AG10803 (cell line): ENCODE data around the gene ZNF143.

Experiments
- DNase-seq: peaks from one replicate; pipeline ENCODE4 v3.0.0; 2010; ENCODE audit warnings: low read depth
- H3K4me3 ChIP-seq: 2 replicates; pipeline ENCODE4 v1.5.1; 2011; ENCODE audit warnings: mild to moderate bottlenecking, low read length, control low read depth
- CTCF ChIP-seq: conservative IDR thresholded peaks from 2 replicates; pipeline ENCODE4 v1.5.1; 2011; ENCODE audit warnings: mild to moderate bottlenecking, low read length, control low read depth, inconsistent platforms

ZNF143 gene

GRCh38 chr11:9459667-9460321 lies 1.0 kb upstream of the ZNF143 start:
- no peak; the same call in 1 of the 2 replicates for TF ChIP-seq CTCF
- peak; percentile 67 for DNase-seq

GRCh38 chr11:9461063-9461759 lies 399 bp downstream of the ZNF143 start:
- no peak for TF ChIP-seq CTCF
- peak; percentile 95 for DNase-seq
- H3K4me3 ChIP-seq, result peak overlapping the region; percentile 69

More at GRCh38 chr11:9459667-9460321, 1.0 kb upstream of the ZNF143 start:
- peak overlapping the region; percentile 99 for H3K4me3 ChIP-seq

GRCh38 chr11:9461760-9462134 lies 935 bp downstream of the ZNF143 start:
- peak; percentile 25 for DNase-seq
- no peak for TF ChIP-seq CTCF
- peak overlapping the region; percentile 69 for H3K4me3 ChIP-seq

GRCh38 chr11:9462172-9462799 lies 1.5 kb downstream of the ZNF143 start:
- peak overlapping the region; percentile 69 for H3K4me3 ChIP-seq
- peak; percentile 47 for DNase-seq
- no peak for TF ChIP-seq CTCF

- no peak overlapping the region for H3K4me3 ChIP-seq
- no peak for TF ChIP-seq CTCF
- DNase-seq, result no peak
Measured at GRCh38 chr11:9462806-9463537, 2.2 kb downstream of the ZNF143 start.

GRCh38 chr11:9470765-9471164 lies 10.0 kb downstream of the ZNF143 start:
- no peak overlapping the region for H3K4me3 ChIP-seq
- TF ChIP-seq CTCF, result no peak
- no peak for DNase-seq
